Peyer's patch (tissue), 4 donors: ENCODE measurements around the gene ZNF503. TPM values are rescaled to one million over a fixed set of nuclear protein-coding genes. Genes with fewer than 3 reads are reported as not detected.
A peak's percentile ranks its signal among the peaks of the same experiment; 100 is the strongest.

Experiments
- DNase-seq, 3 donors: peaks; one replicate each; pipeline ENCODE4 v3.0.0-alpha.2; 2017 to 2019
- H3K27ac ChIP-seq, 4 donors: fragments of 200-600 bp; sonication (generic); one replicate each; pipeline ENCODE4 v1.5.1; 2016 to 2019
- H3K27me3 ChIP-seq, 2 donors: fragments of 200-600 bp; sonication (generic); one replicate each; pipeline ENCODE4 v1.5.1; 2019
- H3K36me3 ChIP-seq, 3 donors: fragments of 200-600 bp; sonication (generic); one replicate each; pipeline ENCODE4 v1.5.1; 2016 to 2019
- H3K4me1 ChIP-seq, 4 donors: fragments of 200-600 bp; sonication (generic); one replicate each; pipeline ENCODE4 v1.5.1; 2016 to 2019
- H3K4me3 ChIP-seq, 4 donors: fragments of 200-600 bp; sonication (generic); 1 replicate in 3 of 4; 2 replicates in 1 of 4; pipeline ENCODE4 v1.5.1; 2016 to 2019; ENCODE audit warnings: mild to moderate bottlenecking in 1 of 4
- H3K9me3 ChIP-seq, 4 donors: fragments of 200-600 bp; sonication (generic); one replicate each; pipeline ENCODE4 v1.5.1; 2016 to 2019; ENCODE audit warnings: mild to moderate bottlenecking in 1 of 4
- POLR2A ChIP-seq, 2 donors: fragments of 450-650 bp; IDR thresholded peaks; one replicate each; pipeline ENCODE4 v1.5.1; 2017; ENCODE audit warnings: antibody characterized with exemption in 2 of 2, mild to moderate bottlenecking in 2 of 2, moderate library complexity in 2 of 2
- total RNA-seq, 4 donors: library from RNA; depleted of rRNA; stranded (reverse); fragments of >200 nt; gene quantifications; one replicate each; pipeline ENCODE4 v1.1.0, GENCODE V29; 2016
- TF ChIP-seq, protein P1 (sequence below), 6 experiments: fragments of 450-650 bp in 4 of 6; fragments of 200-600 bp in 2 of 6; sonication (generic) in 1 of 6; IDR thresholded peaks; one replicate each; pipeline ENCODE4 v1.5.1; 2017 to 2019; ENCODE audit warnings: antibody characterized with exemption in 6 of 6, mild to moderate bottlenecking in 3 of 6, moderate library complexity in 1 of 6

Gene ZNF503
- total RNA-seq, 4 donors from 2014 or later = 5.2 to 9.1 (median 6.4) TPM

DNA sequence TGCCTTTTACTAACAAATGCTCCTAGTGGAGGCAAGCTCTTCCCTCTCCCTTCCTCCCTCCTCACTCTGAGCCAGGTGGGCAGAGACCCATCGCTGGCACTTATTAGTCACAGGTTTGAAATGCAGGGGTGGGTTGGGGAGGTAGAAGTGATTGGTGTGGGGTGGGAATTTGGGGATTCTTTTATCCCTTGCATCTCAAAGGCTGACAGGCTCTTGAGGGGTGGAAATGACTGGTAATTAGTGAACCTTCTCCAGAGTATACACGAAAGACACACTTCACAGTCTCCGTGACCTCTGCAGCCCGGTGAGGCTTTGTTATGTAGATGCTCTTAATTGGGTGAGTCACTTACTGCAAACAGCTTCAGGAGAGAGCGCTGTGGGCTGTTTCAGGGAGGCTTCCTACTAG, 16.0 kb upstream of the ZNF503 start:
- Histone ChIP-seq H3K27me3 (no peaks in the 10 kb centered on the region), H3K4me1 (no peaks in the 10 kb centered on the region), H3K27ac (no peak overlapping the region), H3K36me3 (no peaks in the 10 kb centered on the region), H3K4me3 (no peak overlapping the region), H3K9me3 (no peaks in the 10 kb centered on the region)
- no peak for TF ChIP-seq POLR2A (IDR thresholded peaks at IDR 0.05)
- TF ChIP-seq, protein P1, sequence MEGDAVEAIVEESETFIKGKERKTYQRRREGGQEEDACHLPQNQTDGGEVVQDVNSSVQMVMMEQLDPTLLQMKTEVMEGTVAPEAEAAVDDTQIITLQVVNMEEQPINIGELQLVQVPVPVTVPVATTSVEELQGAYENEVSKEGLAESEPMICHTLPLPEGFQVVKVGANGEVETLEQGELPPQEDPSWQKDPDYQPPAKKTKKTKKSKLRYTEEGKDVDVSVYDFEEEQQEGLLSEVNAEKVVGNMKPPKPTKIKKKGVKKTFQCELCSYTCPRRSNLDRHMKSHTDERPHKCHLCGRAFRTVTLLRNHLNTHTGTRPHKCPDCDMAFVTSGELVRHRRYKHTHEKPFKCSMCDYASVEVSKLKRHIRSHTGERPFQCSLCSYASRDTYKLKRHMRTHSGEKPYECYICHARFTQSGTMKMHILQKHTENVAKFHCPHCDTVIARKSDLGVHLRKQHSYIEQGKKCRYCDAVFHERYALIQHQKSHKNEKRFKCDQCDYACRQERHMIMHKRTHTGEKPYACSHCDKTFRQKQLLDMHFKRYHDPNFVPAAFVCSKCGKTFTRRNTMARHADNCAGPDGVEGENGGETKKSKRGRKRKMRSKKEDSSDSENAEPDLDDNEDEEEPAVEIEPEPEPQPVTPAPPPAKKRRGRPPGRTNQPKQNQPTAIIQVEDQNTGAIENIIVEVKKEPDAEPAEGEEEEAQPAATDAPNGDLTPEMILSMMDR (IDR thresholded peaks at IDR 0.05) = no peak
- DNase-seq = no peak

DNA sequence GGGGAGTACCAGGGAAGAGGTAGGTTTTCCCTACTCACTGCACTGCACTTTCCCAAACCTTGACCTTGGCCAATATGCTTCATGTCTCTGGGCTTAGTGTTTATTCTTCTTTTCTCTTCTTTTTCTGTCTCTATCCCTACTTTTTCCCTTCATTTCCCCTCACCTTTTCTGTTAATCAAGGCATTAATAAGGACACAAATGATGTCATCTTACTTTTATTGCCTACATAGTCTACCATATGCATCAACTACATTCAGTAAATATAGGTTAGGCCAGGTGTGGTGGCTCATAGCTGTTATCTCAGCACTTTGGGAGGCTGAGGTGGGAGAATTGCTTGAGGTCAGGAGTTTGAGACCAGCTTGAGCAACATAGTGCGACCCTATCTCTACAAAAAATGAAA, 13.0 kb upstream of the ZNF503 start:
- Histone ChIP-seq H3K27me3 (no peaks in the 10 kb centered on the region), H3K27ac (no peak overlapping the region), H3K4me3 (no peak overlapping the region), H3K36me3 (no peaks in the 10 kb centered on the region), H3K4me1 (peaks cover 0 to 3% (median 0%) of the 10 kb centered on the region in 4 donors), H3K9me3 (no peaks in the 10 kb centered on the region)
- no peak for DNase-seq
- TF ChIP-seq, protein P1 (IDR thresholded peaks at IDR 0.05) = no peak

DNA sequence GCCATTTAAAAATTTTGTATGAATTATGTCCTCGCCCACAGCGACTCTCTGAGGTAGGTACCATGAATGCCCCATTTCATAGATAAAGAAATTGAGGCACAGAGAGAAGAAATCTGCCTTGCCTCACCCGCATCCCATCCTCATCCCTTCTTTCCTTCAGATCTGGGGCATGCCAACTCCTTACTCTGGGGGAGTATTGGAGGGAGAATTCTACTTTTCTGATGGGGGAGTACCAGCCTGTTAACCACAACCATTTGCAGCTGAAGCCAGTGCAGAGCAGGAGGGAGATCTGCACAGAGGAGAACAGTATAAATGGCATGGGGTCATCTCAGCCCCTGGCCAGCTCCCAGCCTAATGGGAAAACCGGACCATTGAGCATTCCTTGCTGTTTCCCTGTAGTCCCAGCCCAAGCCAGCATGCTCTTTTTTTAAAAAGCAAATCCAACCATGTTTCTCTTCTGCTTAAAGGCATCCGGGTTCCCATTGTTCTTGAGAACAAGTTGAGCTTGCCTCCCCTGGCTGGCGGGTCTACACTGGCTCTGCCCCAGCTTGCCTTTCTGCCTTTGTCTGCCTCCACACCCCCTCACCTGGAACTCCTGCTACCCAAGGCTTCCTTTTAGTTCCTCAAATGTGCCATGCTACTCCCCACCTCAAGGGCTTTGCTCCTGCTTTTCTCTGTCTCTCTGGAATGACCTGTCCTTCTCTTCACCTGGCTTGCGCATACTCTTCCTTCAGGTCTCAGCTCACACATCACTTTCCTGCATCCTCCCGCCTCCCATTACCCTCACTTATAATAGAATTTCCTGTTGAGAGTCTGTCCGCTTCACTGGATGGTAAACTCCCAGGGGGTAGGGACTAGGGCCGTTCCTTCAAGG, 8.8 kb upstream of the ZNF503 start:
- H3K9me3 ChIP-seq = no peaks in the 10 kb centered on the region
- no peak overlapping the region for H3K4me3 ChIP-seq
- H3K36me3 ChIP-seq = no peaks in the 10 kb centered on the region
- no peaks in the 10 kb centered on the region for H3K27me3 ChIP-seq
- H3K4me1 ChIP-seq = peaks cover 0 to 15% (median under 1%) of the 10 kb centered on the region in 4 donors
- no peak for DNase-seq
- H3K27ac ChIP-seq = peak overlapping the region in 1 of 4 donors; percentile 84
- TF ChIP-seq POLR2A (IDR thresholded peaks at IDR 0.05) = no peak

DNA sequence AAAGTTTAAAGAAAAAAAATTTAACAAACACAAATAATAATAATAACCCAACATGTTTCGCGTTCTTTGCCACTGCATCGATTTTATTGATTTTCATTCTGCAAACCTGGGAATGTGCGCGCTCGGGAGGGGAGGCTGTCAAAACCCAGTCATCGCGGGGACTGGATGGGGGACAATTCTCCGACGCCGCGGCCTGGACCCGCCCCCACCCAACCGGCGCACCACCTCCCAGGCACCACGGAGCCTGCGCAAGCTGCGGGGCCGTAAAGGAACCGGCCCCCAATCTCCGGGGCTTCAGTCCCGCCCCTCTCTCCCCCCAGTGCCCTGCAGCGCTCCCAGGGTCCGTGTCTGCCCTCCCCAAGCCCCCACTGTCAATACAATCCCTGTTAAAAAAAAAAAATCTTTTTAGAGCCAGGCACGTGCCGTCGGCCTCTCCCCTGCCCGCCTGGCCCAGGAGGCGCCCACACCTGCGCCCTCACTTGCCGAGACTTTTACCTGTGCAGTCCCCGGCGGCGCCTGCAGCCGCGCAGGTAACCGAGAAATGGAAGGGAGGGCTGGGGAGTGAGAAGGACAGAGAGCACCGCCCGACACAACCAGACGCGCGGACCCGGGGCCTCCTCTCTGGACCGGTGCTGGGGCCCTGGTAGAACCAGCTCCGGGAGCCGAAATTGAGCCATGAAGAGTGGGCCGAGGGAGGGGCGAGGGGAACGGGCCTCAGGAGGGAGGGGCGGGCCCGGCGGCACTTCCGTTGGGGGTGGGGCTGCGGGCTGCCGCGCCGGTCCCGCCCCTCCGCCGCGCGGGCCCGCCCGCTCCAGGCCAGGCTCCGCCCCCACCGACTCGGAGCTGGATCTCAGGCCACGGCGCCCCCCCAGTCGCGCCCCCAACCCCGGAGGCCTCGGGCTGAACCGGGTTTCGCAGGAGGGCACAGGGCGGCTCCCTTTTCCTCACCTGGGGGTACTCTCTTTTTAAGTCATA, 7.6 kb upstream of the ZNF503 start:
- Histone ChIP-seq H3K27me3 (no peaks in the 10 kb centered on the region), H3K4me3 (peak overlapping the region; percentile 49 to 93 (median 65)), H3K36me3 (no peaks in the 10 kb centered on the region), H3K27ac (peak overlapping the region; percentile 67 to 84 (median 76)), H3K9me3 (no peaks in the 10 kb centered on the region), H3K4me1 (peaks cover 0 to 15% (median 7%) of the 10 kb centered on the region in 4 donors)
- peak in 2 of 3 donors; percentile 77 to 86 for DNase-seq
- TF ChIP-seq, protein P1 (IDR thresholded peaks at IDR 0.05) = peak in 3 of 6 experiments; percentile 48 to 59 (median 53)
- no peak for TF ChIP-seq POLR2A (IDR thresholded peaks at IDR 0.05)

DNA sequence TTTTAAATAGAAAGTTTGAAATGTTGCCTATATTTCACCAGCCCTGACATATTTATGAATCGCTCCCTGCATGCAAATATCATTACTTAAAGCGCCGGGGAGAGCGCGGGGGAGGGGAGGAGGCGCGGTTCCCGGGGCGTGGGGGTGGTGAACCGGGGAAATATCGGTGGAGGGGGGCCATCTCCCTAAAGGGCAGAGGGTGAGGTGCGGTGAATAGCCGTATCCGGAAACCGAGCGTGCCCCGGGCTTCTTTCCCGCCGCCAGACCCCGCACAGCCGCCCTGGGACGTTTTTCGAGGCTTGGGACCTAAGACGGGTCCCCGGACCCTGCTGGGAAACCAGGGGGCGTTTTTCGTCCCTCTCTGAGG, 6.9 kb upstream of the ZNF503 start:
- Histone ChIP-seq H3K9me3 (no peaks in the 10 kb centered on the region), H3K4me3 (peak overlapping the region; percentile 49 to 93 (median 65)), H3K27ac (peak overlapping the region; percentile 50 to 84 (median 69)), H3K27me3 (no peaks in the 10 kb centered on the region), H3K36me3 (no peaks in the 10 kb centered on the region), H3K4me1 (peaks cover 0 to 20% (median 8%) of the 10 kb centered on the region in 4 donors)
- no peak for DNase-seq
- TF ChIP-seq, protein P1 (IDR thresholded peaks at IDR 0.05) = no peak
- no peak for TF ChIP-seq POLR2A (IDR thresholded peaks at IDR 0.05)
